Neutrophil (primary cell): Measurements from ENCODE around the gene BRDT.

Experiments
- H3K27ac ChIP-seq: fragments of 200-600 bp; sonication (generic); 2 replicates; pipeline ENCODE4 v1.5.1; 2016; ENCODE audit warnings: mild to moderate bottlenecking, moderate library complexity
- H3K27me3 ChIP-seq: fragments of 200-600 bp; sonication (generic); 2 replicates; pipeline ENCODE4 v1.6.0; 2016; ENCODE audit warnings: mild to moderate bottlenecking
- H3K36me3 ChIP-seq: fragments of 200-600 bp; sonication (generic); 2 replicates; pipeline ENCODE4 v1.5.1; 2017
- H3K4me1 ChIP-seq, 2 experiments: fragments of 200-600 bp in 1 of 2; sonication (generic) in 1 of 2; 1 replicate in 1 of 2; 2 replicates in 1 of 2; pipeline versions ENCODE4 v1.5.1 to v1.6.1; 2013 to 2016; ENCODE audit warnings: low read depth in 1 of 2, low read length in 1 of 2, mild to moderate bottlenecking in 1 of 2, moderate library complexity in 1 of 2; ENCODE audit not compliant: control insufficient read depth in 1 of 2, insufficient read depth in 1 of 2
- H3K4me3 ChIP-seq, 2 experiments: fragments of 200-600 bp in 1 of 2; sonication (generic) in 1 of 2; 1 replicate in 1 of 2; 2 replicates in 1 of 2; pipeline ENCODE4 v1.5.1; 2013 to 2016; ENCODE audit warnings: low read depth in 1 of 2, low read length in 1 of 2, mild to moderate bottlenecking in 1 of 2, moderate library complexity in 1 of 2
- H3K9me3 ChIP-seq: fragments of 200-600 bp; sonication (generic); 2 replicates; pipeline ENCODE4 v1.5.1; 2016
- CTCF ChIP-seq: fragments of 200-600 bp; sonication (generic); IDR thresholded peaks from 2 replicates; pipeline ENCODE4 v1.5.1; 2016; ENCODE audit warnings: antibody characterized with exemption

BRDT gene

DNA sequence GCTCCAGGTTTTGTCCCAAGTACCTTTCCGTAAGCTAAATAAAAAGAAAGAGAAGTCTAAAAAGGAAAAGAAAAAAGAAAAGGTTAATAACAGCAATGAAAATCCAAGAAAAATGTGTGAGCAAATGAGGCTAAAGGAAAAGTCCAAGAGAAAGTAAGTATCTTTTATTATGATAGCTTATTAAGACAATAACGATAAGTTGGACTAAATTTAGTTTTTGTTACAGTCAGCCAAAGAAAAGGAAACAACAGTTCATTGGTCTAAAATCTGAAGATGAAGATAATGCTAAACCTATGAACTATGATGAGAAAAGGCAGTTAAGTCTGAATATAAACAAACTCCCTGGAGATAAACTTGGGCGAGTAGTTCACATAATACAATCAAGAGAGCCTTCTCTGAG, 31.5 kb downstream of the BRDT start:
- Histone ChIP-seq H3K27ac (no peak overlapping the region), H3K27me3 (peaks cover 3% of the 10 kb centered on the region), H3K9me3 (no peaks in the 10 kb centered on the region), H3K4me1 (no peaks in the 10 kb centered on the region), H3K4me3 (no peak overlapping the region), H3K36me3 (no peaks in the 10 kb centered on the region)
- no peak for TF ChIP-seq CTCF

DNA sequence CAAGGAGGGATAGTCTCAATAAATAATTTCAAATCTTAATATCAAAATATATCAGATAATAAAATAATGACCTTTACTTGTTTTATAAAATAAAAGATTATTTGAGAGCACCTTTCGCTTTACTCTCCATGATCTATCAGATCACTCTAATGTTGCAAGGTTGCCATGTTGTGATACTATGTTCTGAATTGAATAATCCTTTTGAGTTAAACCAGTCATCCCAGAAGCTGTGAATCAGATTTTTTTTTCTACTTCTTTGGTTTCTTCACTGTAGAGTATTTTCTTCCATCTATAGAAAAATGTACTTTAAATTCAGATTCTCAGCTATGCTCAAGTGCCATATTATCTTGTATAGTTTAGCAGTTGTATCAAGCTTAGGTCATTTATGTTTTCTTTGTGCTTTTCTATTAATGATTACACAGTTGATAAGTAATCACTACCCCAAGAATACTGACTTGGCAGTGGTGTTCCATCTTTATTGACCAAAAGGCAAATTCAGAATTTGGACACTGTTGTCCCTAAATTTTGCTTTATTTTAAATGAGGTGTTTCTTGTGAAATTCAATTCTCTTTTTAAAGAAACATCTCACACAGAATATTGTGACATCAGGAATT, 32.9 kb downstream of the BRDT start:
- Histone ChIP-seq H3K9me3 (no peaks in the 10 kb centered on the region), H3K27ac (no peak overlapping the region), H3K4me3 (no peak overlapping the region), H3K36me3 (no peaks in the 10 kb centered on the region), H3K4me1 (no peaks in the 10 kb centered on the region), H3K27me3 (peaks cover 3% of the 10 kb centered on the region)
- no peak for TF ChIP-seq CTCF

DNA sequence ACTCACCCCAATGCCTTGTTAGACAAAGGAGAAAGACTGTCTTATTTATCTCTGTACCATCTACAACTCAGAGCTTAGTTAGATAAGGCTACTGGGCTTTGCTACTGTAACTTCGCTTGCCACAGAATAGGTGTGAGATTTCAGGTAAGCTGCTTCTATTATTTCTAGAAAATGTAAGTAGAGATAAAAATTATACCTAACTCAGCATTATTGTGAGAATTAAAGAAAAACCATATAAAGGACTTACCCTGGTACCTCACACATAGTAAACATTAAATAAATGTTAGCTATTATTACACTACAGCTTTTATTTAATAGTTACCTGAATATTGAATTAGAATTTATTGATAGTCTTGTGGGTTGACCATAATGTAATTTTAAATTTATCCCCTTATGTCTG, 44.1 kb downstream of the BRDT start:
- no peaks in the 10 kb centered on the region for H3K36me3 ChIP-seq
- no peak for TF ChIP-seq CTCF
- H3K9me3 ChIP-seq: no peaks in the 10 kb centered on the region
- H3K4me3 ChIP-seq: no peak overlapping the region
- H3K27me3 ChIP-seq: no peaks in the 10 kb centered on the region
- no peak overlapping the region for H3K27ac ChIP-seq
- H3K4me1 ChIP-seq: no peaks in the 10 kb centered on the region

DNA sequence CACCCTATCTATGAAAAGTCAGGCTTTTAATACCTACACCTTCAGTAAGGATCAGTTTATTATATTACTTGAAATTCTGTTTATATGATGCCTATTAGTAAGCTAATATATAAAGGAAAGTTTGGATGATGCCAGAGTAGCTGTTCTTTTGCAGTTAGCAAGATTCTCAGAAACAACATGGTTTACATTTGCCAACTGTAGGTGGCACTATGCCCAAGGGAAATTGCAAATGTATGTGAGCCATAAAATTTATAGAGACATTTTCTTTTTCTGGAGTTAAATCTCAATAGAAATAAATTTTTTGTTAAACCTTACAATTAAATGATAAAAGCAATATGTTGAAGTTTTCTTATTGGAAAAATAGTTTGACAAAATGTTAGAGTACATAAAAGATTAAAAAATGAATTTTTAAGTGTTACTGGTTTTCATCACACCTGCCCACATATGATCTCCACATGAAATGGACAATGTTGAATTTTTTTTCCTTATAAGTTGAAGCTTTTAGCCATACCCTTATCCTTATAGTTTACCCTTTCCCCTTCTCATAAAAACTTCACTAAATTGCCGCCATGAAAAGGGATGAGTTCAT, 48.5 kb downstream of the BRDT start:
- no peaks in the 10 kb centered on the region for H3K9me3 ChIP-seq
- no peaks in the 10 kb centered on the region for H3K4me1 ChIP-seq
- no peak overlapping the region for H3K4me3 ChIP-seq
- no peak for TF ChIP-seq CTCF
- no peaks in the 10 kb centered on the region for H3K27me3 ChIP-seq
- no peak overlapping the region for H3K27ac ChIP-seq
- no peaks in the 10 kb centered on the region for H3K36me3 ChIP-seq

DNA sequence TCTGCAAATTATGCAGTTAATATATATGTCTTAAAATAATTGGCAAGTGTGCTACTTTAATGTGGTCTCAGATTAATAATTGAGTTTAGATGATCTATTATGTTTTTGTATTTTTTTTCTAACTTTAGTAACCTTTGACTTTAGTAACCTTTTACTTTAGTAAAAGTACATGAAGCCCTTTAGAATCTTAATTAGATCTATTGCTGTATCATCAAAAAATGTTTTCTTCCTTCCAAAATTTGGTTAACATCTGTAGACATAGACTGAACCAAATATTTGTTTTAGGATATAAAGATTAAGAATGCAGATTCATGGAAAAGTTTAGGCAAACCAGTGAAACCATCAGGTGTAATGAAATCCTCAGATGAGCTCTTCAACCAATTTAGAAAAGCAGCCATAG, 54.9 kb downstream of the BRDT start:
- Histone ChIP-seq H3K4me1 (no peaks in the 10 kb centered on the region), H3K27ac (no peak overlapping the region), H3K36me3 (no peaks in the 10 kb centered on the region), H3K4me3 (no peak overlapping the region), H3K27me3 (no peaks in the 10 kb centered on the region), H3K9me3 (no peaks in the 10 kb centered on the region)
- no peak for TF ChIP-seq CTCF
